Lower lobe of right lung (tissue), 2 donors: Measurements from ENCODE around the gene RNF113B. TPM values are rescaled to one million over a fixed set of nuclear protein-coding genes. Genes with fewer than 3 reads are reported as not detected.

ENCODE experiments used
- ATAC-seq, 2 donors: fragments of 200-7000 bp; cut with Tn5 transposase; one replicate each; pipeline ENCODE4 v1.9.1; 2020 to 2022; ENCODE audit warnings: mild to moderate bottlenecking in 2 of 2, moderate library complexity in 2 of 2
- DNase-seq: peaks from one replicate; pipeline ENCODE4 v3.0.0-alpha.2; 2020
- H3K27ac ChIP-seq: fragments of 200-600 bp; one replicate; pipeline ENCODE4 v1.8.0; 2022
- H3K27me3 ChIP-seq: fragments of 200-600 bp; one replicate; pipeline ENCODE4 v1.8.0; 2022; ENCODE audit warnings: low read depth
- H3K36me3 ChIP-seq: fragments of 200-600 bp; one replicate; pipeline ENCODE4 v1.8.0; 2022; ENCODE audit warnings: mild to moderate bottlenecking
- H3K4me1 ChIP-seq: fragments of 200-600 bp; one replicate; pipeline ENCODE4 v1.8.0; 2022
- H3K4me3 ChIP-seq: fragments of 200-600 bp; one replicate; pipeline ENCODE4 v1.8.0; 2022; ENCODE audit warnings: mild to moderate bottlenecking
- H3K9me3 ChIP-seq: fragments of 200-600 bp; one replicate; pipeline ENCODE4 v1.8.0; 2022
- CTCF ChIP-seq: fragments of 200-600 bp; IDR thresholded peaks from one replicate; pipeline ENCODE4 v1.8.0; 2022; ENCODE audit warnings: antibody characterized with exemption, mild to moderate bottlenecking
- intact Hi-C: fragments of 100-400 bp; cut with DNase I; formaldehyde crosslinking; loops from one replicate; pipeline ENCODE4 v1.11.0; 2022
- total RNA-seq: library from RNA; stranded (reverse); fragmentation: NEBNext Ultra II Directional; extraction: Animal tissue kit (Norgen Biotek cat#: 25700); gene quantifications from one replicate; pipeline ENCODE4 v1.2.1, GENCODE V29; 2021
- donor health status: DM: no; HTN: yes; CAD: no; lungs with severe emphysema.

The RNF113B gene
- total RNA-seq, 1 donor from 2014 or later, result not detected

GRCh38 chr13:98184792-98185191 lies 7.7 kb upstream of the RNF113B start:
- H3K27me3 ChIP-seq, result no peaks in the 10 kb centered on the region
- no peak for ATAC-seq
- intact Hi-C loops, result no loop called here
- H3K4me1 ChIP-seq, result peaks cover 12% of the 10 kb centered on the region
- H3K27ac ChIP-seq, result no peak overlapping the region
- no peak for TF ChIP-seq CTCF
- no peaks in the 10 kb centered on the region for H3K9me3 ChIP-seq
- no peak overlapping the region for H3K4me3 ChIP-seq
- no peaks in the 10 kb centered on the region for H3K36me3 ChIP-seq
- DNase-seq, result no peak

GRCh38 chr13:98182589-98182988 lies 5.5 kb upstream of the RNF113B start:
- ATAC-seq (no peak), DNase-seq (no peak)
- Histone ChIP-seq H3K27ac (no peak overlapping the region), H3K4me3 (no peak overlapping the region), H3K4me1 (peaks cover 4% of the 10 kb centered on the region), H3K9me3 (no peaks in the 10 kb centered on the region), H3K27me3 (no peaks in the 10 kb centered on the region), H3K36me3 (no peaks in the 10 kb centered on the region)
- TF ChIP-seq CTCF, result no peak
- intact Hi-C loops, result no loop called here

- Histone ChIP-seq H3K4me1 (no peaks in the 10 kb centered on the region), H3K4me3 (no peak overlapping the region), H3K27me3 (no peaks in the 10 kb centered on the region), H3K27ac (no peak overlapping the region), H3K9me3 (no peaks in the 10 kb centered on the region), H3K36me3 (no peaks in the 10 kb centered on the region)
- DNase-seq, result no peak
- intact Hi-C loops, result no loop called here
- TF ChIP-seq CTCF, result no peak
- ATAC-seq, result no peak
Observed at GRCh38 chr13:98182153-98182552, 5.1 kb upstream of the RNF113B start.

- H3K27ac ChIP-seq, result no peak overlapping the region
- no peaks in the 10 kb centered on the region for H3K27me3 ChIP-seq
- H3K9me3 ChIP-seq, result no peaks in the 10 kb centered on the region
- no peak for TF ChIP-seq CTCF
- H3K36me3 ChIP-seq, result no peaks in the 10 kb centered on the region
- intact Hi-C loops, result no loop called here
- no peaks in the 10 kb centered on the region for H3K4me1 ChIP-seq
- ATAC-seq (no peak), DNase-seq (no peak)
- no peak overlapping the region for H3K4me3 ChIP-seq
Observed at GRCh38 chr13:98181111-98181815, 4.2 kb upstream of the RNF113B start.

GRCh38 chr13:98180092-98180491 lies 3.0 kb upstream of the RNF113B start:
- intact Hi-C loops, result no loop called here
- TF ChIP-seq CTCF, result no peak
- no peaks in the 10 kb centered on the region for H3K27me3 ChIP-seq
- H3K9me3 ChIP-seq, result no peaks in the 10 kb centered on the region
- no peak overlapping the region for H3K27ac ChIP-seq
- ATAC-seq, result no peak
- H3K36me3 ChIP-seq, result no peaks in the 10 kb centered on the region
- DNase-seq, result no peak
- no peak overlapping the region for H3K4me3 ChIP-seq
- H3K4me1 ChIP-seq, result no peaks in the 10 kb centered on the region
